HG03558 (cell line): ENCODE results near the gene GALNT2.

Experiments used
- ATAC-seq: cut with Tn5 transposase; IDR thresholded peaks from one replicate; pipeline ENCODE4 v1.9.1; 2021; ENCODE audit warnings: moderate number of reproducible peaks; ENCODE audit not compliant: unreplicated experiment; ENCODE audit errors: extremely low read depth

GALNT2 gene

DNA sequence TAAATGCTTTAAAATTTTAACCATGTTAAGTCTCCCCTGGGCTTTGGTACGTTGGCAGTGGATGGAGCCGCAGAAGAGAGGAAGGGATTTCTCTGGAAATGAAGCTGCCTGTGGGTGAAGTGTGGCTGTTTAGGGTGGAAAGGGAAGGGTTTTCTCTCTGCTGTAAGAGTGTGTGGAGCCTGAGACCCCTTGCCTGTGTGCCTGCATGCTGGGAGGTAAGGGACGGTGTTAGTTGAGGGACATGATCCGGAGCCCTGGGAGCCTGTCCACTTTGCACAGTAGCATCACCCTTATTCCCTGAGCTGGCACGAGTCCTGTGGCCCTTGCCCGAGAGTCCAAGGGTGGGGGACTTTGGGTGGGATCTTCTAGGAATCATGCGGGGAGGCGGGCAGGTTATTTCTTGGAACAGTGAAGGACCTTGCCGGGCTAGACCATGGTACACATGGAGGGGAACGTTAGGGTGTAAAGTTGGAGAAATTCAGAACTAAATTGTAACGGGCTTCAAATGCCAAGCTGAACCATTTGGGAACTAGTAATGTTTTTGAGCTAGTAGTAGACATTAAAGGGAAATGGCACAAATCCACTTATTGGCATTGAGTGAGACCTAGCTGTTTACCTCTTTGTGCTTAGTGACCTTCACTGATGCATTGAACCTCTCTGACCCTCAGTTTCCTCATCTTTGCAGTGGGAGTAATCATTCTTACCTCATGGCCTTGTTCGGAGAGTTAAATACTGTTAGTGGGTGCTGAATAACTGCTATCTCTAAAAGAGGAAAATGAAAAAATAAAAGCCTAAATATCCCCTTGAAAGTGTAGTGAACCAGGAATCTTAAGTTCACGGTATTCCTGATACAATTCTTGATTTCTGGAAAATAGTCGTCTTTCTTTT, 3.5 kb downstream of the GALNT2 start:
- ATAC-seq = no peak

DNA sequence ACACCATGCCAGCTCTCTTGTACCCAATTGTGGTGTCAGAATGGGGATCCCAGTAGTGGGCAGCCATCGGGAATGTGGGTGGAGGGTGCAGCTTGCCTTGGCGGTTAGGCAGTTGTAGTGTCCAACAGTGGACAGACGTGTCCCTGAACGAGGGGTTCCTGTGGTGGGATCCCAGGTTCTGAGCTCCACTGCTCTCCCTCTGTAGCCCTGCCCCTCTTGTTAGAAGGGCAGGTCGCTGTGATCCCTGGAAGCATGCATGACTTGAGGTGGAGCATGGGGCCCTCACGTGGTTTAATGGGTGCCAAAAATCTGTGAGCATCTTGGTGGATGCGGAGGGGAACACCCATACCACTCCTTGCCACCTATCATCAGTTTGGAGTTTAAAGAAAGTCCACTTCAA, 4.3 kb downstream of the GALNT2 start:
- no peak for ATAC-seq

DNA sequence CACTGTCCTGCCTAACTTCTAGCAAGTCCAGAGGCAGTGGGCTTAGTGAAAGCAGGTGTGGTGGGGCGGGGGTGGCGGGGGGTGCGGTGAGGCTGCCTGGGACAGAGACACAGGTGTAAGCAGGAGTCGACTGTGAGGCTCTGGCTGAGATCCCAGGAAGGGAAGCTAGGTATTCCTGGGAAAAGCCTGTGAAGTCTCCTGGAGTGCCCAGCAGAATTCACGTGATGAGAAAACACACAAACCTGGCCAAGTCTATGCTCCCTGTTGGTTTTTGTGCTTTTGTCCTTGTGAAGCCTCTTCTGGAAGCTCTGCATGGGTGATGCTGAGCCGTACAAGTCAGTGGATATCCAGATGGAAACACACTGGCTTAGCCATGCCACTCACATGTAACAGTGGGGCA, 5.3 kb downstream of the GALNT2 start:
- ATAC-seq = no peak

DNA sequence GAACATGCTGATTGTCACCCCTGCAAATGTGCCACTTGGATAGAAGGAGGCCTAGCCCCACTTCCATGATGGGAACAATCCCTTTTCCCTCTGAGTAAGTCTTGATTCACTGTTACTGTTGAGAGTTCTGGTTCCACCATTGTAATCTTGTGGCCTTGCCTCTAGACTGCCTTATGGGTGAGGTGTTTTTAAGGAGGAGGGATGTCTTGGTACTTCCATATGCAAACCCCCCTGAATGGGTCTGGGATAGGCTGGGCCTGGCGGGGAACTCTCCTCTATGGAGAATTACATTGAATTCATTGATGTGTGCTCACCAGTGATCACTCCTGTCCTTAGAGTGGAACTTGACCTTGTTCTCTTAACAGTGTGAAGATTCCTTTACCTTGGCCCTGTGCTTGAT, 5.8 kb downstream of the GALNT2 start:
- no peak for ATAC-seq

DNA sequence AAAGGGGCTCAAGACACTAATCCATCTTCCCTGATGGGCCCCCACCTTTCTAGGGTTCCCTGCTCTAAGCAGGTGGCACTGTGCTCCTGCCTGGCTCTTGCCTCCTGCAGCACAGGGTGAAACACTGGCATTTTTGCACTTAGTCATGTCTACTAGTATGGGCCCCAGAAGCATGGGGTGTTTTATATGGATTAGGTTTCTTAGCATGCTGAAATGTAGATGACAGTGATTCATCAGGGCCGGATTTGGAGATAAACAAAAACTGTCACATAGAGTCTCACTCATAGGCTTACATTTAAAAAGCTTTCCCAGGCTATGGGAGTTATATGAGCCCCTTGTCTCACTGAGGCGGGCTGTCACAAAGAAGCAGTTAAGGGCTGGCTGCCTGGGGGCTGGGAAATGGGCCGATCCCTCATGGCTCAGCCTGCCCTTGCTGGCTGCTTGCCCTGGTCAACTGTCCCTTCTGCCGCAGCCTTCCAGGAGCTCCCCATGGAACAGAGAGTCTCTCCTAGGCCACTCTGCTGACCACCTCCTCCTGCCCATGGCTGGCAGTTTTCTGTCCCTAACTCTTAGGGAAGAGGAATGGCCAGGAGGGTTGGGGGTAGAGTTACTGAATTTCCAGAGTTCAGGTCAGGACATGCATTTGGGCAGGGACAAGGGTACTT, 6.5 kb downstream of the GALNT2 start:
- no peak for ATAC-seq

DNA sequence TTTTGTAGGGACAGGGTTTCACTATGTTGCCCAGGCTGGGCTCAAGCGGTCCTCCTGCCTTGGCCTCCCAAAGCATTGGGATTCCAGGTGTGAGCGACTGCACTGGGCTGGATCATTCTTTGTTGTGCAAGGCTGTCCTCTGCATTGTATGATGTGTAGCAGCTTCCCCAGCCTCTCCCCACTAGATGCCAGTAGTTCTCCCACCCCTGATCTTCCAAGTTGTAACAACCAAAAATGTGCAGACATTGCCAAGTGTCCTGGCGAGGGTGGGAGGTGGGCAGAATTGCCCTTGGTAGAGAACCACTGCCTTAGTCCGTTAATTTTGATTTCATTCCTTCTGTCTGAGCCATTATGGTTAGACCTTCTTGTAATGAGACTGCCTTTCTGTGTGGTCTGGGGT, 7.2 kb downstream of the GALNT2 start:
- ATAC-seq = no peak

DNA sequence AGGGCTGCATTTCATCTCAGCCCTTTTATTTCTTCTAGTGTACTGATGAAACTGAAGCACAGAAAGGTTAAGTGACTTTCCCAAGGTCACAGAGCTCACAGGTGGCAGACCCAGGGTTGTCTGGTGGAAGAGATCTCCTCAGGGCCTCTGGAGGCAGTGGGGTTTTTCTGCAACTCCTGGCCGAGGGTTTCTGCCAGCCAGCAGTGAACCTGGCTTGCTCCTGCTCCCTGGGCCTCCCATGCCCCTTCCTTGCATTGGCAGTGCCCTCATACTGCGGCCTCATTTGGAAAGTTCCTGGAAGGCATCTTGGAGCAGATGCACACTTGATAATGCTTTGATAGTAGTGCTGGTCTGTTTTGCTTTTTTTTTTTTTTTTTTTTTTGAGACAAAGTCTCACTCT, 7.7 kb downstream of the GALNT2 start:
- ATAC-seq = no peak

DNA sequence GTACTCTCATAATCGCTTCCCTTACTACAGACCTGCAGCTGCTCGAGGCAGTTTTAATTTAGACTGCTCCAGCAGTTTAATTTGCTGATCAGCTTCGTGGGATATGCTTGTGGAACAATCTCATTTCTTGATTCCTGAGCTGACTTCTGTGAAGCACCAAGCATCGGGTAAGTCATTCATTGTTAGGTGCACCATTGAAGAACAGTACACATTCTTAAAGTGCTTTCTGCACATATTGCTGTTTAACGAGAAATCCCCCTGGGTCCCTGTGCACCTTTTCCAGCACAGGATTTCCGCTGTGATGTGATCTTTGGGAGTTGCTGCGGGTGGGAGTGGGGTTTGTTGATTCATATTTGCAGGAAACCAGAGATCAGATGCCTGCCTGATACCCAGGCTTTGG, 9.1 kb downstream of the GALNT2 start:
- ATAC-seq = no peak

DNA sequence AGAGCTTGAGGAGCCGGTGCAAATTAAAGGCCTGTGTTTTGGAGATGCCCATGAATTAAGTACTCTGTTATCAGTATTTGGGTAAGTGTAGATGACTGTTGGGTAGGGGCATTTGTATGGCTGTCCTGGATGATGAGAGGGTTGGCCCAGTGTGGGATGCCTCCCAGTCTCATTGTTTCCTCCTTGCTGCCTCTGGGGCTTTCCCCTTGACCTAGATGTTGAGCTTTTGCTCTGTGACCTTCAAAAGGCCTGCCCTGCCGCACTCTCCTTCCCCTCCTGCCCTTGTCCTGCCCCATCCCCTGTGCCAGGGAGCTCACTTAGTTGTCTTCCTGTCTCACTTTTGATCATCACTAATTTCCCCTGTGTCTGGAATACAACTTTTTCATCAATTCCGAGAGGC, 10.0 kb downstream of the GALNT2 start:
- no peak for ATAC-seq

DNA sequence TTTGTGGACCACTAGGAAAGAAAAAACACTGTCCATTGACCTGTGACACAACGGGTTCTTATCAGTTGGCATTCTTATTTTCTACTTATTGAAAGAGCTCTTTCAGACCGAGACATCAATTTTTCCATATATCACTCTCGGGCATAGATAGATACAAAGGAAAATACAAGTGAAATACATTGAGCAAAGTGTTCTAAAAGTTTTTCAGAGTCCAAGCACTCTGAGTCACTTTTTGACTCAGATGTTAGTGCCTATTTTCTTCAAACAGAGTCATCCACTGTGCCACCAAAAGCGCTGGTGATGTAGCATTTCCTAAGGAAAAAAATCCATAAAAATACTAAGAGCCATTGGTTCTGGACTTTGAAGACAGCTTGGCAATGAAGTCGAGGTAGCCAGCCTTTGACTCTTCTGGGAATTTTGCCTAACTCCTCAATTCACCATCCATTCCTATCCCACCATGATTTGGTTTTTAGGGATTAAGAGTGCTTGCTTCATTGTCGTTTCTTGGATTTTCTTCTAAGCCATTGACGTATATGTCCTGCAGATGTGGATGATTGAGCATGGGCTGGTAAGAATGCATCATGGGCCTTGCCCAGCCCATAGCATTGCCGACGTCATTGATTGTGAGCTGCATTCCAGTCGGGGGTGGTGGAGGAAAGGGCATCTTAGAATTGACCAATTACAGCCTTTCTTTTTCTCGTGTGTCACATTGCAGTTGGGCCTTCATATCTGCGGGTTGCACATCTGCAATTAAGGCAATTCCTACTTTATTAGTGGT, 10.6 kb downstream of the GALNT2 start:
- no peak for ATAC-seq

DNA sequence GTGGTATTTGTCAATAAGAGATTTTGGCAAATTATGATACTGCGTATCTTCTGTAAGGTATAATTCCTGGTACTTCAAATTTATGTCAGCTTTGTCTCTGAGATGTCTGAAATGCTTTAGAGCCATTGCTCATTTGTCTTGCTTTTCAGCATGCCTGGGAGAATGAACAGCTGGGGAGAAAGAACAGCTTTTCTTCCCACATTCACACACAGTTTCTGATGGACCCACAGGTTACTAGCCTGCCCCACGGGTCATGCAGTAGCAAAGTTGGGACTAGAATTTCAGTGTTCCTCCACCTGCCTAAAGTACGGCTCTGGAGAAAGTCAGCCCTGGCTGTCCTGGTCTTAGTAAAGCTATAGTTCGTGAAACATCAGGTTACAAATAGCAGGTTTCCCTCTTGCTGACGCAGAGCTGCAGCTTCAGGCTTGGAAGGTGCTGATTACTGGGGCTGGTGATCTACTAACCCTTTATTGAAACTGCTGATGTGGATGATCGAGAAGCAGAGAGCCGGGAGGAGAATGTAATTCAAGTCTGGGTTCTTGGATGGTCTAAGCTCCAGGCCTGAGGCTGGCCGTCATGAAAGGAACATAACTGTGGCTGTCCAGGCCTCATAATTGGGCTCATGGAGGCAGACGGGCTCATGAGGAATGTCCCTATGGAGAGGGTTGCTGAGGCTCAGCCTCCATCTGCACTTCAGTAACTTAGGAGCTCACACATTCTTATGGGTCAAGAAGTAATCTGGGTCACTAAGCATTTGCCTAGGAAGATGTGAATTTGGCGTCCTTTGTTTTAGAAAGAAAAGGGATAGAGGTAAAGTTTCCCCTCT, 12.4 kb downstream of the GALNT2 start:
- no peak for ATAC-seq

DNA sequence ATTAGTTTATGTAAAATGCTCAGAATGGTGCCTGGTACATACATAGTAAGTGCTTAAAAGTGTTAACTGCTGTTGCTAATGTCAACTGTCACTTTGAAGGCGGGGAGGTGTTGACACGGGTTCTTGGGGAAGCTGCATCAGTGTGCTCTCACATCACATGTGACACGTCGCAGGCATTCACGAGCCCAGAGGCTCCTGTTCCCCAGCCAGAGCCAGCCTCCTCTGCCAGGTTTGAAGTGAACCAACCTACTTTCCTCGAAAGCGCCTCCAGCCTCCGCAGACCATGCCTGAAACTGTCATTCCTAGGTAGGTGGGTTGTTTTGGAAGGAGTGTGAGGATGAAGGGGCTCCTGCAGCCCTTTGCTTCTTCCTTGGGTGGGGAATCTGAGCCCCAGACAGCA, 13.8 kb downstream of the GALNT2 start:
- ATAC-seq = no peak

DNA sequence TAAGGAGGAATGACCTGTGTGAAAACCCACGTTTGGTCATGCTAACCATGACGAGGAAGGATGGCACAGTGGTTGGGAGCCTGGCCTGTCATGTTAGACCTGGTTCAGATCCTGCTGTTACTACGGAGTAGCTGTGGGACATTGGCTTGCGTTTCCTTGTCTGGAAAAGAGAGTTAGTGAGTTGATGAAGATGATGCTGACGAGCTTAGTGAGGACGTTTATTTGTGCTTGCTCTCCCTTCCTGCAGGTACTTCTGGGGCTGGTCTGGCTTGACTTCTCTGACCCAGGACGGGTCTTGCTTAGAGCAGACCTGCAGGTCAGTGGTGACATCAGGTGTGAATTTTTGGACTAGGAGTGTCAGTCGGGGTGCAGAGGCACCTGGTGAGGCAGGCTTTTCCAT, 14.7 kb downstream of the GALNT2 start:
- no peak for ATAC-seq

DNA sequence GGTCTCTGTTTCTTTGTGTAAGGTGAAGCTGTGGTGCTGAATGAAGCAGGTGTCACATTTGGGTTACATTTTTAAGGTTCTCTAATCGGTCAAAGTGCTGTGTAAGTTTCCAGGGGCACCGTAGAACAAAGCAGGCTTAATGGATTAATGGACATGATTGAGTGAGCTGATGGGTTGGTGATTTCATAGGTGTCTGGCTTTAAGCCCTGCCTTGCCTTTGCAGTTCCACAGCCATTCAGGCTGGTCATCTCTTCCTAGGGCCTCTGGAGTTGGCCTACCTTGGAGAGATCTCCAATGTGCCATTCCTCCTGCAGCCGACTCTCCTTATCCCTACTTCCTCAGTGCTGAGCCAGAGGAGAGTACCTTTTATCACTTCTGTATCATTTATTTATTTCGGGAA, 15.2 kb downstream of the GALNT2 start:
- no peak for ATAC-seq

DNA sequence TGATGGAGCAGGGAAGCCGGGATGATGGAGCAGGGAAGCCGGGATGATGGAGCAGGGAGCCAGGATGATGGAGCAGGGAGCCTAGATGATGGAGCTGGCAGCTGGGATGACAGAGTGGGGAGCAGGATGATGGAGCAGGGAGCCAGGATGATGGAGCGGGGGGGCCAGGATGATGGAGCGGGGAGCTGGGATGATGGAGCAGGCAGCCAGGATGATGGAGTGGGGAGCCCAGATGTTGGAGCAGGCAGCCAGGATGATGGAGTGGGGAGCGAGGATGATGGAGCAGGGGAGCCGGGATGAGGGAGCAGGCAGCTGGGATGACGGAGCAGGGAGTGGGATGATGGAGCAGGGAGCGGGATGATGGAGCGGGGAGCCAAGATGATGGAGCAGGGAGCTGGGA, 16.0 kb downstream of the GALNT2 start:
- ATAC-seq = no peak

DNA sequence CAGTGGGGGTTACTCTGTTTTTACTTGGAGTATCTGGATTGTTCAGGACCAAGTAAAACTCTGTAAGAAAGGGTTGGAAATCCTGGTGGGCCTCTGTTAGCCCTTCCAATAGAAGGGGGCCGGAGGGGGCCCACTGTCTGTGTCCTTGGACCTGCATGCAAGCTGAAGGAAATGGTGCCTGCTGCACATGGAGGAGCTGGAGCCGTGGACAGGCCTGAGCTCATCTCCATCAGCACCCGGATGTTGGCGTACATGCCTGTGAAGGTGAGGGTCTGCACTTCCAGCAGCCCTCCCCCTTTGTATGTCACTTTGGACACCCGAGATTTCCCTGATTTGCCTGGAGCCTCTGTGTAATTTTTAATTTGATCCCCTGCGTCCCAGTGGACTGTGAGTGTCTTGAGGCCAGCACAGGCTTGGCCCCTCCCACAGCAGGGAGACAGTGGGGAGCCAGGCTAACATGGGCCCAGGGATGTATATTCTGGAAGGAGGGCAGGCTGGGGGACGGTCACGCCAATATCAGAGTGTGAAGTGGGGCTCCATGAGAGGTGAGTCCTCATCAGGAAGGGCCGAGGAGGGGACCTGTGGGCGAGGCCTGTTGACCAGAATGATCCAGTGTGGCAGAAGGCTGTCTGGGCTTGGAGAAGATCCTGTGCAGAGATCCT, 16.8 kb downstream of the GALNT2 start:
- ATAC-seq = no peak

DNA sequence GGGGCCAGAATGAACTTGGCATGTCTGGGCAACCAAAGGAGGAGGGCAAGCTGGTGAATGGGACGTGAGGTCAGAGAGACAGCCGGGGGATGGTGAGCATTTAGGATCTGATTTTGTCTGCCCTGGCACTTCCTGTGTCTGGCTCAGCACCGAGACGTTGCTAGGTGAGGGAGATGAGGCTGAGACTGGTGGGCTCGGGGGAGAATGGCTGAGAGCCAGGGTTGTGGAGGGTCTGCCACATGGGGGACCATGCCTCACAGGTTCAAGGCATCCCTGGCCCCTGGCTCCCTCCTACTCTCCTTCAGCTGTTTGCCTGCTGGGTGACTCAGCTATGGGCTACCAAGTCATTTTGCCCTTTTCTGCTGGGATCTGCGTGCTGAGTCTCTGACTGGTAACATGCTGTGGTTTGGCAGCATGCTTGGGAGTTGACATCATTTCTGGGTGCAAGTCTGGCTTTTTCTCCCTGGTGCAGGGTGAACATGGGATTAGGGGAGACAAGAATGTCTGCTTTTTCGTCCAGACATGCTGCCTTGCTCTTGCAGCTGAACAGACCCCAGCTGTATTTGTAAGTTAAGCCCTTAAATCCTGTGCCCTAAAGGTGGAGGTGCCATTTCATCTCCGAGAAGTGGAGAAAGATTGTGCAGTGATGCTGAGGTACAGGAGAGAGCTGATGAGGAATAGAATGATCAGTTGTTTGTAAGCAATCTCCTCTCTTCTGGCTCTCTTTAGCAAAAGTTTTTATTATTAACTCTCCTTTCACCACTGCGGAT, 17.6 kb downstream of the GALNT2 start:
- ATAC-seq = no peak

DNA sequence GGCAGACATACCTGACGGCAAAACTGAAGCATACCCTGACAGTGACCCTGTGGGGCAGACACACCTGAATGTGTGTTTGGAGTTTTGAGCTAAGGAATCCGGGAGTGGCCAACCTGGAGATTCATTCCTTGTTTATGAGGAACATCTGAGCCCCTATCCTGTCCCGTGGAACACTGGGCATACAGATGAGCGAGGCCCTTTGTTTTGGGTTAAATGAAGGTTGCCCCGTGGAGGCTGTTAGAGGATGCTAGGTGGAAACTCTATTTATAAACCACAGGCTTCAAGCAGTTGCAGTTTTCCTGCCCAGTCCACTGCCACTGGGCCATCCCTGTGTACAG, 18.1 kb downstream of the GALNT2 start:
- no peak for ATAC-seq

DNA sequence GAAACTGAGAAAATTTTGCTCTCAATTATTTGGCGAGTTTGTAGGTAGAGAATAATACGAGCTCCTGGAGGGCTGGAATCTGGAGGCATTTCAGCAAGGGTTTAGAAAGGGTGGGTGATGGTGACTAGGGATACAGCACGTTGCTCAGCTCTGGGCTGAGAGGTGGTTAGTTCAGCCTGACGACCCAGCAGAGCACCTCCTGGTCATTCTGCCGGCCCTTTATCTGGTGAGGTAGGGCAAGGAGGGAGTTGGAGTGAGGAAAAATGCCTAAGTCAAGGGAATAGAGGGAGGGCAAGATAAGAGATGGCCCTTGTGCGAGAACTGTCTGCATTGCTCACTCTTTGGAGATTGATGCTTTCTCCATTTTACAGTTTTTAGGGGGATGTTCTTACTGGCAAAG, 19.1 kb downstream of the GALNT2 start:
- no peak for ATAC-seq
